Measurements from ENCODE around the gene STPG1.

Gene STPG1

GRCh38 chr1:24355466-24355865, 58.1 kb downstream of the STPG1 start:
- Histone ChIP-seq H3K4me3 (ENCODE audit: low read depth, low read length) (no peak overlapping the region), H3K4me1 (ENCODE audit: control insufficient read depth, insufficient read depth, low read length) (peaks cover 10% of the 10 kb centered on the region), H3K36me3 (ENCODE audit: control insufficient read depth in 2 of 2, insufficient read depth in 1 of 2, low read length in 2 of 2) (peaks cover 0 to 60% of the 10 kb centered on the region in 2 experiments; a peak in 1 of 3 replicates), H3K27ac (ENCODE audit: extremely low read depth, low read depth, low read length) (no peak overlapping the region), H3K9me3 (ENCODE audit: control insufficient read depth, insufficient read depth, low read depth, low read length) (no peaks in the 10 kb centered on the region)
- CTCF ChIA-PET: interaction anchor here (1.5 kb wide), 1 partner anchor 35 kb away, joined by 5 read pairs; no protein-coding TSS in a partner anchor
- no peak for TF ChIP-seq ZFP3 (tag by site-specific recombination; IDR thresholded peaks at IDR 0.05; ENCODE audit: low read depth)
- no peak for TF ChIP-seq HOXC10 (CRISPR knock-in tag; IDR thresholded peaks at IDR 0.05)
- TF ChIP-seq ZNF223 (tag by site-specific recombination; IDR thresholded peaks at IDR 0.05): no peak
- TF ChIP-seq ZNF184 (tag by site-specific recombination; IDR thresholded peaks at IDR 0.05): no peak
- no peak for TF ChIP-seq GLI4 (tag by site-specific recombination; IDR thresholded peaks at IDR 0.05)
- no peak for TF ChIP-seq ZNF501 (tag by site-specific recombination; IDR thresholded peaks at IDR 0.05)
- TF ChIP-seq ZNF221 (tag by site-specific recombination; IDR thresholded peaks at IDR 0.05; ENCODE audit: borderline replicate concordance): no peak
- TF ChIP-seq SALL2 (tag by site-specific recombination; IDR thresholded peaks at IDR 0.05; ENCODE audit: borderline replicate concordance): no peak
- no peak for TF ChIP-seq ZNF777 (tag by site-specific recombination; IDR thresholded peaks at IDR 0.05; ENCODE audit: borderline replicate concordance)
- POLR2A ChIA-PET: no interaction called here

GRCh38 chr1:24353292-24353891, 60.2 kb downstream of the STPG1 start:
- no peak overlapping the region for H3K4me3 ChIP-seq (ENCODE audit: low read depth, low read length)
- POLR2A ChIA-PET: no interaction called here
- CTCF ChIA-PET: interaction anchor here (0.6 to 1.2 kb wide), 2 partner anchors 14 to 151 kb away, joined by 3 to 7 read pairs; no protein-coding TSS in a partner anchor

GRCh38 chr1:24351918-24352627, 61.5 kb downstream of the STPG1 start:
- POLR2A ChIA-PET: interaction anchor here (1.2 to 1.9 kb wide), 2 partner anchors 30 to 33 kb away, joined by 4 to 13 read pairs; partner anchors contain the start of gene GRHL3
- CTCF ChIA-PET: interaction anchor here (0.6 to 2.2 kb wide), 4 partner anchors 21 to 150 kb away, joined by 3 to 7 read pairs (median 6); no protein-coding TSS in a partner anchor
- Histone ChIP-seq H3K27ac (ENCODE audit: extremely low read depth, low read depth, low read length) (no peak overlapping the region), H3K9me3 (ENCODE audit: control insufficient read depth, insufficient read depth, low read depth, low read length) (no peaks in the 10 kb centered on the region), H3K4me3 (ENCODE audit: low read depth, low read length) (no peak overlapping the region), H3K4me1 (ENCODE audit: control insufficient read depth, insufficient read depth, low read length) (peaks cover 10% of the 10 kb centered on the region), H3K36me3 (ENCODE audit: control insufficient read depth in 2 of 2, insufficient read depth in 1 of 2, low read length in 2 of 2) (peaks cover 0 to 38% of the 10 kb centered on the region in 2 experiments; a peak in 1 of 3 replicates)
- peak; percentile 92 for TF ChIP-seq ZNF660 (tag by site-specific recombination; IDR thresholded peaks at IDR 0.05)
- TF ChIP-seq PRDM10 (tag by site-specific recombination; IDR thresholded peaks at IDR 0.05): peak; percentile 87
- TF ChIP-seq FEZF1 (tag by site-specific recombination; IDR thresholded peaks at IDR 0.05): peak; percentile 81
- TF ChIP-seq ZFP69B (tag by site-specific recombination; IDR thresholded peaks at IDR 0.05): peak; percentile 52; the same call in 1 of the 2 replicates
- TF ChIP-seq KLF17 (tag by site-specific recombination; IDR thresholded peaks at IDR 0.05): peak; percentile 61
- 0 out of 2 replicates have a peak, but pooled peaks have one; percentile 20 for TF ChIP-seq ZXDB (tag by site-specific recombination; IDR thresholded peaks at IDR 0.05)
- TF ChIP-seq ZNF366 (tag by site-specific recombination; conservative IDR thresholded peaks at IDR 0.05): peak; percentile 46

More at GRCh38 chr1:24353292-24353891, 60.2 kb downstream of the STPG1 start:
- Histone ChIP-seq H3K36me3 (ENCODE audit: control insufficient read depth in 2 of 2, insufficient read depth in 1 of 2, low read length in 2 of 2) (peaks cover 0 to 51% of the 10 kb centered on the region in 2 experiments; a peak in 1 of 3 replicates), H3K27ac (ENCODE audit: extremely low read depth, low read depth, low read length) (no peak overlapping the region), H3K4me1 (ENCODE audit: control insufficient read depth, insufficient read depth, low read length) (peaks cover 10% of the 10 kb centered on the region), H3K9me3 (ENCODE audit: control insufficient read depth, insufficient read depth, low read depth, low read length) (no peaks in the 10 kb centered on the region)
- TF ChIP-seq EGR2 (tag by site-specific recombination; IDR thresholded peaks at IDR 0.05; ENCODE audit: low read depth): peak; percentile 100
- peak; percentile 98 for TF ChIP-seq KLF1 (tag by site-specific recombination; IDR thresholded peaks at IDR 0.05)
- TF ChIP-seq PATZ1 (tag by site-specific recombination; IDR thresholded peaks at IDR 0.05): peak; percentile 42; the same call in 1 of the 2 replicates
- TF ChIP-seq ZFHX2 (tag by site-specific recombination; conservative IDR thresholded peaks at IDR 0.05): peak; percentile 100
- TF ChIP-seq ZNF621 (tag by site-specific recombination; IDR thresholded peaks at IDR 0.05): no peak
- no peak for TF ChIP-seq ZNF626 (tag by site-specific recombination; IDR thresholded peaks at IDR 0.05)
- TF ChIP-seq BCL11B (tag by site-specific recombination; IDR thresholded peaks at IDR 0.05; ENCODE audit: low read depth): no peak
- TF ChIP-seq KLF9 (tag by site-specific recombination; IDR thresholded peaks at IDR 0.05; ENCODE audit: low read depth): peak; percentile 63; the same call in 1 of the 2 replicates
- peak; percentile 99 for TF ChIP-seq ZNF510 (tag by site-specific recombination; IDR thresholded peaks at IDR 0.05; ENCODE audit: insufficient replicate concordance)

Measured in HEK293 (cell line).